HepG2 (cell line): Measurements from ENCODE around the gene HIBADH. TPM values are rescaled to one million over a fixed set of nuclear protein-coding genes. Genes with fewer than 3 reads are reported as not detected.

Experiments used
- ATAC-seq: fragments of 200-7000 bp; cut with Tn5 transposase; 3 replicates; pipeline ENCODE4 v1.9.1; 2020; ENCODE audit warnings: mild to moderate bottlenecking, moderate library complexity
- BruUV-seq: library from RNA; stranded (reverse); fragments of 400-500 nt; replicated peaks from 2 replicates; lab custom pipeline; 2021; lab: Mats Ljungman, UMichigan
- CTCF ChIA-PET: fragments of 300-600 bp; formaldehyde crosslinking; extraction: SDS; loops from one replicate; lab custom pipeline; 2021; ENCODE audit warnings: low total read pairs, inconsistent platforms, low intra/inter-chr PET ratio; lab: Yijun Ruan, JAX
- POLR2A ChIA-PET: fragments of 350-600 bp; sonication (Branson Sonifier 250); formaldehyde crosslinking; loops from one replicate; lab custom pipeline; 2020; ENCODE audit warnings: antibody characterized with exemption, inconsistent platforms; lab: Yijun Ruan, JAX
- DNase-seq: peaks from one replicate; pipeline ENCODE4 v3.0.0-alpha.2; 2015; ENCODE audit warnings: low spot score
- FAIRE-seq: peaks from 3 replicates; lab custom pipeline; 2011; peaks lifted over from hg19 to GRCh38; lab: Jason Lieb, UNC
- H2AFZ ChIP-seq: one replicate; pipeline ENCODE4 v1.6.1; 2011; ENCODE audit warnings: low read length, inconsistent platforms
- H3K27ac ChIP-seq: fragments of 300-600 bp; 3 replicates; pipeline ENCODE4 v1.8.0; 2011; ENCODE audit warnings: mixed run types, mild to moderate bottlenecking, mixed read lengths, low read length, inconsistent platforms; ENCODE audit not compliant: insufficient read depth; ENCODE audit errors: extremely low read length
- H3K27me3 ChIP-seq, 2 experiments: fragments of 200-600 bp in 1 of 2; 2 replicates in 1 of 2; 3 replicates in 1 of 2; pipeline versions ENCODE4 v1.6.0 to v1.8.0; 2011; ENCODE audit warnings: low read length in 2 of 2, mild to moderate bottlenecking in 2 of 2, moderate library complexity in 2 of 2, inconsistent platforms in 1 of 2; ENCODE audit not compliant: insufficient read depth in 2 of 2, control insufficient read depth in 1 of 2
- H3K36me3 ChIP-seq, 2 experiments: fragments of 200-600 bp in 1 of 2; replicated peaks in 1 of 2; 2 replicates in 1 of 2; 3 replicates in 1 of 2; pipeline versions ENCODE4 v1.5.1 to v1.8.0; 2011; ENCODE audit warnings: low read length in 2 of 2, inconsistent platforms in 1 of 2; ENCODE audit not compliant: insufficient read depth in 2 of 2, control insufficient read depth in 1 of 2
- H3K4me1 ChIP-seq: 2 replicates; pipeline ENCODE4 v1.5.1; 2012; ENCODE audit warnings: low read length, inconsistent platforms; ENCODE audit not compliant: insufficient read depth
- H3K4me2 ChIP-seq: 2 replicates; pipeline ENCODE4 v1.6.0; 2011; ENCODE audit warnings: low read depth, low read length, inconsistent platforms
- H3K4me3 ChIP-seq, 3 experiments: fragments of 200-600 bp in 1 of 3; sonication (generic), shearing (Covaris generic) in 1 of 3; replicated peaks in 1 of 3; 2 replicates each; pipeline ENCODE4 v1.5.1; 2011 to 2016; ENCODE audit warnings: low read length in 3 of 3, inconsistent platforms in 2 of 3, low read depth in 2 of 3, mild to moderate bottlenecking in 2 of 3, control low read depth in 1 of 3, mixed read lengths in 1 of 3; ENCODE audit not compliant: insufficient read depth in 1 of 3
- H3K79me2 ChIP-seq: one replicate; pipeline ENCODE4 v1.6.1; 2011; ENCODE audit warnings: low read length, inconsistent platforms; ENCODE audit not compliant: insufficient read depth
- H3K9ac ChIP-seq: 2 replicates; pipeline ENCODE4 v1.6.0; 2011; ENCODE audit warnings: mild to moderate bottlenecking, low read depth, low read length, inconsistent platforms; ENCODE audit not compliant: insufficient read depth
- H3K9me3 ChIP-seq: 2 replicates; pipeline ENCODE4 v1.5.1; 2012; ENCODE audit warnings: mild to moderate bottlenecking, low read length
- H4K20me1 ChIP-seq: 2 replicates; pipeline ENCODE4 v1.6.0; 2011; ENCODE audit warnings: inconsistent platforms, mild to moderate bottlenecking, low read length, moderate library complexity; ENCODE audit not compliant: insufficient read depth
- BRD4 ChIP-seq: sonication (generic); formaldehyde crosslinking; IDR thresholded peaks from 2 replicates; pipeline ENCODE4 v1.4.0; 2020; ENCODE audit warnings: missing genetic modification reagents
- ELF1 ChIP-seq: sonication (generic); formaldehyde crosslinking; IDR thresholded peaks from 2 replicates; pipeline ENCODE4 v1.4.0; 2020; ENCODE audit warnings: missing genetic modification reagents
- EP300 ChIP-seq, 3 experiments: sonication (generic) in 1 of 3; formaldehyde crosslinking in 1 of 3; IDR thresholded peaks; 2 replicates each; pipeline versions ENCODE4 v1.5.1 to v1.6.1; 2011 to 2020; ENCODE audit warnings: low read depth in 2 of 3, low read length in 2 of 3, borderline replicate concordance in 1 of 3, improper control_type of control experiment in 1 of 3, mild to moderate bottlenecking in 1 of 3, missing genetic modification reagents in 1 of 3, moderate library complexity in 1 of 3
- EZH2 ChIP-seq: conservative IDR thresholded peaks from 2 replicates; pipeline ENCODE4 v1.6.1; 2012; ENCODE audit warnings: mild to moderate bottlenecking, low read depth, low read length, moderate library complexity
- GABPA ChIP-seq, 2 experiments: IDR thresholded peaks; 2 replicates each; pipeline ENCODE4 v1.6.1; 2011 to 2016; ENCODE audit warnings: low read depth in 2 of 2, low read length in 1 of 2, missing biosample characterization in 1 of 2, missing genetic modification characterization in 1 of 2
- HHEX ChIP-seq: IDR thresholded peaks from 2 replicates; pipeline ENCODE4 v1.6.1; 2016; ENCODE audit warnings: control low read depth
- JUN ChIP-seq: sonication (generic); formaldehyde crosslinking; IDR thresholded peaks from 2 replicates; pipeline ENCODE4 v1.4.0; 2020; ENCODE audit warnings: mild to moderate bottlenecking, missing genetic modification reagents
- NCOA2 ChIP-seq: sonication (generic); formaldehyde crosslinking; IDR thresholded peaks from 2 replicates; pipeline ENCODE4 v1.8.0; 2022; ENCODE audit warnings: inconsistent platforms
- NFE2L2 ChIP-seq: fragments of 150-350 bp; IDR thresholded peaks from 2 replicates; pipeline ENCODE4 v1.6.1; 2014; ENCODE audit warnings: low read length
- ZKSCAN5 ChIP-seq: sonication (generic); formaldehyde crosslinking; IDR thresholded peaks from 2 replicates; pipeline ENCODE4 v1.5.1; 2020; ENCODE audit warnings: mild to moderate bottlenecking, missing genetic modification reagents
- ZNF224 ChIP-seq: sonication (generic); formaldehyde crosslinking; IDR thresholded peaks from 2 replicates; pipeline ENCODE4 v1.5.0; 2020; ENCODE audit warnings: mild to moderate bottlenecking, missing genetic modification reagents
- ZNF3 ChIP-seq: IDR thresholded peaks from 2 replicates; pipeline ENCODE4 v1.7.0; 2017; ENCODE audit warnings: inconsistent platforms
- ZNF839 ChIP-seq: sonication (generic); formaldehyde crosslinking; IDR thresholded peaks from 2 replicates; pipeline ENCODE4 v1.4.0; 2020; ENCODE audit warnings: missing genetic modification reagents, mild to moderate bottlenecking, borderline replicate concordance
- WGBS: methylation state at CpG from one replicate; pipeline ENCODE4 v1.1.6; 2017; ENCODE audit warnings: low lambda C conversion rate; 5-methylcytosine and 5-hydroxymethylcytosine counted together
- in situ Hi-C: cut with HindIII; loops from 2 replicates; pipeline ENCODE4 v1.10.0; 2017; ENCODE audit warnings: low pct_unique_long_range_greater_than_20kb; ENCODE audit not compliant: extremely low pct_ligation_motif_present
- intact Hi-C: fragments of 100-400 bp; cut with micrococcal nuclease; formaldehyde crosslinking; loops from one replicate; pipeline ENCODE4 v1.10.0; 2022; ENCODE audit not compliant: unreplicated experiment
- polyA plus RNA-seq, 8 experiments: library from polyadenylated mRNA; depleted of rRNA in 3 of 8; stranded (reverse) in 7 of 8; unstranded in 1 of 8; fragments of >200 nt; fragmentation: Illumina TruSeq in 4 of 8; extraction: Trizol in 4 of 8; gene quantifications; 2 replicates each; pipeline versions ENCODE4 v1.2.1 to v1.2.3, GENCODE V29; 2011 to 2016; ENCODE audit warnings: low read depth in 4 of 8, missing spikeins in 1 of 8, mixed read lengths in 1 of 8; ENCODE audit not compliant: insufficient read depth in 1 of 8
- total RNA-seq, 5 experiments: library from RNA; depleted of rRNA; stranded (reverse); fragments of >200 nt; fragmentation: Illumina TruSeq; extraction: Trizol; gene quantifications; 2 replicates each; pipeline ENCODE4 v1.2.3, GENCODE V29; 2016; ENCODE audit warnings: low read depth in 1 of 5
- TF ChIP-seq, protein P1 (sequence below): sonication (generic); formaldehyde crosslinking; conservative IDR thresholded peaks from 2 replicates; pipeline ENCODE4 v1.4.0; 2020; ENCODE audit warnings: missing genetic modification reagents

Gene HIBADH
- total and polyA plus RNA-seq, 2 of the 13 experiments (the other 11 are each of a cell fraction or from before 2014, with no cell fraction given), result 49.9 to 59.5 TPM

GRCh38 chr7:27634671-27635493, 27.8 kb downstream of the HIBADH start:
- Histone ChIP-seq H3K36me3 (peaks cover 1 to 24% of the 10 kb centered on the region in 2 experiments; a peak in 3 of 5 replicates), H3K79me2 (peaks cover 18% of the 10 kb centered on the region), H3K9me3 (no peaks in the 10 kb centered on the region), H3K27me3 (no peaks in the 10 kb centered on the region), H3K27ac (no peak overlapping the region), H3K4me2 (no peak overlapping the region), H4K20me1 (no peaks in the 10 kb centered on the region), H3K9ac (no peak overlapping the region), H3K4me3 (no peak overlapping the region), H2AFZ (no peak overlapping the region), H3K4me1 (no peaks in the 10 kb centered on the region)
- in situ Hi-C loops, result no loop called here
- FAIRE-seq, result no peak
- no peak for ATAC-seq
- ChIA-PET POLR2A (no interaction called here), CTCF (no interaction called here)
- intact Hi-C loops, result no loop called here
- 100% methylated on average over 3 of the region's 3 CpGs for WGBS
- no peak for DNase-seq
- no TSS peak for BruUV-seq
- no peak for TF ChIP-seq EZH2
- no peak for TF ChIP-seq EP300 (IDR thresholded peaks at IDR 0.05; ENCODE audit: low read depth in 2 of 2, low read length in 2 of 2)
- no peak for TF ChIP-seq EP300 (CRISPR knock-in tag; IDR thresholded peaks at IDR 0.05; ENCODE audit: borderline replicate concordance)
- TF ChIP-seq ELF1 (CRISPR knock-in tag), result no peak
- no peak for TF ChIP-seq GABPA (IDR thresholded peaks at IDR 0.05; ENCODE audit: low read depth, low read length)
- no peak for TF ChIP-seq GABPA (CRISPR knock-in tag; IDR thresholded peaks at IDR 0.05; ENCODE audit: low read depth)
- TF ChIP-seq, all 625 proteins: peak for 0

DNA sequence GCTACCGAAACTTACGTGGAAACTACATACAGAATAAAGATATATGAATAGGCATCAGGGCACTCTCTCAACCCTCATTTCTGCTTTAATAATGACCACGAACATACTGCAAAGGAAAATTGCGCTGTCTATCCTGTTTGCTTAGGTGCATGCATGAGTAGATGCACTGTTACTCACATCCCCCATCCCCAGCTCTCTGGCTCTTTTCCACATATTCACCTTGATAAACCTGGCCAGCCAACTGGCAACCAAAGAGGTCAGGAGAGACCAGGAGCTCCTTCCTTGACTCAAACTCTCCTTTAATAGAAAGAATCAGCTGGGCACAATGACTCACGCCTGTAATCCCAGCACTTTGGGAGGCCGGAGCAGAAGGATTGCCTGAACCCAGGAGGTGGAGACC, 29.6 kb downstream of the HIBADH start:
- Histone ChIP-seq H4K20me1 (no peaks in the 10 kb centered on the region), H3K27ac (no peak overlapping the region), H3K4me2 (no peak overlapping the region), H3K9me3 (no peaks in the 10 kb centered on the region), H3K9ac (no peak overlapping the region), H3K27me3 (no peaks in the 10 kb centered on the region), H3K4me3 (no peak overlapping the region), H3K79me2 (peaks cover 8% of the 10 kb centered on the region), H3K4me1 (no peaks in the 10 kb centered on the region), H3K36me3 (peaks cover 0 to 28% of the 10 kb centered on the region in 2 experiments; a peak in 4 of 5 replicates), H2AFZ (no peak overlapping the region)
- FAIRE-seq (no peak), DNase-seq (no peak), ATAC-seq (no peak)
- BruUV-seq, result no TSS peak
- intact Hi-C loops, result no loop called here
- 82% methylated on average over 6 of the region's 6 CpGs for WGBS
- in situ Hi-C loops, result no loop called here
- TF ChIP-seq ZNF3 (CRISPR knock-in tag) (no peak), HHEX (no peak), ZNF839 (CRISPR knock-in tag) (no peak), ZNF224 (CRISPR knock-in tag) (no peak), NFE2L2 (no peak), BRD4 (CRISPR knock-in tag) (no peak), ZKSCAN5 (CRISPR knock-in tag) (no peak), NCOA2 (CRISPR knock-in tag) (no peak), JUN (no peak)
- TF ChIP-seq, protein P1, sequence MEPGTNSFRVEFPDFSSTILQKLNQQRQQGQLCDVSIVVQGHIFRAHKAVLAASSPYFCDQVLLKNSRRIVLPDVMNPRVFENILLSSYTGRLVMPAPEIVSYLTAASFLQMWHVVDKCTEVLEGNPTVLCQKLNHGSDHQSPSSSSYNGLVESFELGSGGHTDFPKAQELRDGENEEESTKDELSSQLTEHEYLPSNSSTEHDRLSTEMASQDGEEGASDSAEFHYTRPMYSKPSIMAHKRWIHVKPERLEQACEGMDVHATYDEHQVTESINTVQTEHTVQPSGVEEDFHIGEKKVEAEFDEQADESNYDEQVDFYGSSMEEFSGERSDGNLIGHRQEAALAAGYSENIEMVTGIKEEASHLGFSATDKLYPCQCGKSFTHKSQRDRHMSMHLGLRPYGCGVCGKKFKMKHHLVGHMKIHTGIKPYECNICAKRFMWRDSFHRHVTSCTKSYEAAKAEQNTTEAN (CRISPR knock-in tag), result no peak
- CTCF ChIA-PET, result no interaction called here
- POLR2A ChIA-PET, result no interaction called here
